Measurements from ENCODE around the gene UNC119. TPM values are rescaled to one million over a fixed set of nuclear protein-coding genes. Genes with fewer than 3 reads are reported as not detected.

Gene UNC119
- total RNA-seq (10 to 100 TPM; 33.1 to 58.9 TPM), polyA plus RNA-seq (ENCODE audit: insufficient read length in 2 of 2) (10 to 100 TPM; 79.0 to 85.8 TPM)
- long read RNA-seq, donor 1, transcript UNC119-201 (4 exons, 1,653 nt): minor isoform, 6 of 33 reads
- long read RNA-seq, donor 1, transcript UNC119-202 (5 exons, 1,424 nt): major isoform, 25 of 33 reads
- long read RNA-seq, donor 1, partial matches to known transcripts: 0 of 33 reads
- long read RNA-seq, donor 1, other reads (novel, unspliced or antisense): 0 of 33 reads
- long read RNA-seq, donor 2, transcript UNC119-202 (5 exons, 1,424 nt): major isoform, 11 of 16 reads
- long read RNA-seq, donor 2, partial matches to known transcripts: 0 of 16 reads
- long read RNA-seq, donor 2, other reads (novel, unspliced or antisense): 0 of 16 reads
- long read RNA-seq, donor 3, full-length matches to known transcripts: 15 of 15 reads
- long read RNA-seq, donor 3, partial matches to known transcripts: 0 of 15 reads
- long read RNA-seq, donor 3, other reads (novel, unspliced or antisense): 0 of 15 reads
- long read RNA-seq, donor 4, transcript UNC119-201 (4 exons, 1,653 nt): minor isoform, 11 of 30 reads
- long read RNA-seq, donor 4, transcript UNC119-202 (5 exons, 1,424 nt): major isoform, 18 of 30 reads
- long read RNA-seq, donor 4, partial matches to known transcripts: 0 of 30 reads
- long read RNA-seq, donor 4, other reads (novel, unspliced or antisense): 0 of 30 reads

DNA sequence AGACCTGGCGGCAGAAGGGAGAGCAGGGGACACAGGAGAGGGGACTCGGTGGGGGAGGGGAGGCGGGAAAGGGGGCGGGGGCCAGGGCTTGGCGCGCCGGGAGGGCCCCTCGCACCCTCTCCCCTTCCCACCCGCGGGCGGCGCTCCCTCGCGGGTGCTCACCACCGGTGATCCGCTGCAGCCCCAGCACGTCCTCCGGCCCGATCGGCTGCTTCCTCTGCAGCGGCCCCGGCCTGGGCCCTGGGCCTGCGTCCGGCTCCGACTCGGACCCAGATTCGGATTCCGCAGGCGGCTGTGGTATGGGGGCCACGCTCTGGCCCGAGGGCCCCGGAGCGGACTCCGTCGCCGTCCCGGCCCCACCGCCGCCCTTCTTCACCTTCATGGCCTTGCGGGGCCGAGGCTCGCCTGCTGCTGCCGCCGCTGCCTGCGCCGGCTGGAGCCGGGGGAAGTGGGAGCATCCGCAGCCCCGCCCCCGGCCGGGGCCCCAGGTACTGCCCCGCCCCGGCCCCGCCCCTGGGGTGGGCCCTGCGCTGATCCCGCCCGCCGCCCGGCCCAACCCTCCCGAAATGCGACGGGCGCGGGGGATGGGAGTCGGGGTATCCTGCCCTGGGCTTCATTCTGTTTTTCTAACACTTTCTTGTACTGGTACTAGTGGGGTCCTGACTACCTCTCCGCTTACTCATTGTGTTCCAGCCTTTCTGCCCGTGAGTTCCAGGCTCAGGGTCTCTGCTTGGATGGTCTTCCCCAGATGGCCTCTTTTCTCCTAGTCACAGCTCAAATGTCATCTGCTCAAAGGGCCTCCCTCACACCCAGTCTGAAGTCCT is at the start of gene UNC119:
UNC119 (minus strand) TSS at position 449 of the 824 bp plus-strand sequence; CDS start at position 382, 67 bp downstream.
- peak in 3 of 6 donors; percentile 77 to 93 (median 92) for DNase-seq (ENCODE audit: low read depth in 4 of 6, low spot score in 6 of 6)
- WGBS (ENCODE audit: insufficient coverage): under 1% methylated on average over 55 of the region's 67 CpGs
- peaks cover 37% of the 10 kb centered on the region for H3K4me1 ChIP-seq (ENCODE audit: control insufficient read depth, insufficient read depth, low read length)
- H3K4me3 ChIP-seq (ENCODE audit: low read depth, low read length): peak within 1 kb of the TSS; percentile 55
- H3K27me3 ChIP-seq (ENCODE audit: control insufficient read depth, insufficient read depth, low read length): no peaks in the 10 kb centered on the region
- H3K36me3 ChIP-seq (ENCODE audit: control insufficient read depth, insufficient read depth, low read length): peaks cover 52% of the 10 kb centered on the region
- H3K27ac ChIP-seq (ENCODE audit: low read depth, low read length): peak within 1 kb of the TSS; percentile 15
- H3K9me3 ChIP-seq (ENCODE audit: control insufficient read depth, insufficient read depth, low read length): no peaks in the 10 kb centered on the region

DNA sequence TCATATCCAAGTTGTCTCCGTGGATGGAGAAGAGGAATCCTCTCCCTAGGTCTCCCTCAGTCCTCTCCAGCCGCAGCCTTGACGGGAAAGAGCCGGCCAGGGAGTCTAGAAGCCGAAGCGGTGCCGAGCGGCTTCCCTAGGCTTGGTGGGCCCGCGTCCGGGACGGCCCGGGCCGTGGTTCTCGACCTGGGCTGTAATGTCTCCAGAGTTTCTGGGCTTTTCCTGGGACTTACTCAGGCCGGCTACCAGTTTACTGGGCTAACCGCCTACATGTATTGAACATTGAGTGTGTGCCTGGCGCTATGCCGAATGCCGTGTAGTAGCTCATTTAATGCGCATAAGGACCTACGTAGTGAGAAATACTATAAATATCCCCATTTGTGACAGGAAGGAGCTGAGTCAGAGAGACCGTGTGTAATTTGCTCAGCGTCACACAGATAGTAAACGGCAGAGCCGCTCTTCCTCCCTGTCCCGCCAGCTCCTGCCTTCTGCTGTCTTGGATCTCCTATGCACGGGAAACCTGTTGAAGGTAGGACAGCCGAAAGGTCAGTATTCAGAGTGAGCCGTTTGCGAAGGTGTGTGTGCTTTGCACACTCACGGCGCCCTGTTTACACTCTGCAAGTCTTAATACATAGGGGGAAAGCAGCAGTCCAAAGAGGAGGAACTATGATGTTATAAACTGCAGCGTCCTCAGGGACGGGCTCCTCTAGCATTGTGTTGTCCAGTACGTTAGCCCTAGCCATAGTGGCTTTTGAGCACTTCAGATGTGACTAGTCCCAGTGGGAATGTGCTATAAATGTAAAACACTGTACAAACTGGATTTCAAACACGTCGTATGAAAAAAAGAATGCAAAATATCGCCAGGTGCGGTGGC is 47.1 kb upstream of the UNC119 start:
- Histone ChIP-seq H3K27me3 (ENCODE audit: control insufficient read depth, insufficient read depth, low read length) (no peaks in the 10 kb centered on the region), H3K36me3 (ENCODE audit: control insufficient read depth, insufficient read depth, low read length) (no peaks in the 10 kb centered on the region), H3K4me1 (ENCODE audit: control insufficient read depth, insufficient read depth, low read length) (peaks cover 17% of the 10 kb centered on the region), H3K9me3 (ENCODE audit: control insufficient read depth, insufficient read depth, low read length) (no peaks in the 10 kb centered on the region), H3K27ac (ENCODE audit: low read depth, low read length) (peak overlapping the region; percentile 95), H3K4me3 (ENCODE audit: low read depth, low read length) (peak overlapping the region; percentile 84)
- DNase-seq (ENCODE audit: low read depth in 4 of 6, low spot score in 6 of 6): peak; percentile 19 to 86 (median 48)
- WGBS (ENCODE audit: insufficient coverage): 21% methylated on average over 35 of the region's 40 CpGs

DNA sequence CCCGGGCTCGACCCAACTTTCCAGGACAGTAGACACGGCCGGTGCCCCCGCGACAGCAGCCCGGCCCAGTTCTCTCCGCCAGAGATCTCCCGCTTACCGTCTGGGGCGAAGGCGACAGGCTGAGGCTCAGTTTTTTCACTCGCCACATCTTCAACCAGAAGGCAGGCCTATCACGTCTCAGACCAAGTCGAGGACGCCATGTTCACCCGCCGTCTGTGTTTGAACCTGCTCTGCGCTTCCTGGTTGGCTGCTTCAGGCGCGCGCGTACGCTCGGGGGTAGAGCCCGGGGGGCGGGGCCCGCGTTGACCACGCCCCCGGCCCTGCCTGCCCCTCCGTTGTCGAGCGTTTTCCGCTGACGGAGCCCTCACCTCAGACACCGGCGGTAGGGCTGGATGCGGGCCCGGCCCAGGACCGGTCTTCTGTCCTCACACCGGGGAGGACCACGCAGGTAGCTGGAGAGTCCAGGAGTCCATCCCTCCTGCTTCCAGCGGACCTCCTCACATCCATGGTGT is 46.4 kb upstream of the UNC119 start, which contains the start of gene SPAG5:
SPAG5 (minus strand) TSS at position 227 of the 512 bp plus-strand sequence; CDS start at position 148, 79 bp downstream.
- WGBS (ENCODE audit: insufficient coverage): 0% methylated on average over 44 of the region's 44 CpGs
- Histone ChIP-seq H3K27ac (ENCODE audit: low read depth, low read length) (peak within 1 kb of the TSS; percentile 95), H3K9me3 (ENCODE audit: control insufficient read depth, insufficient read depth, low read length) (no peaks in the 10 kb centered on the region), H3K4me3 (ENCODE audit: low read depth, low read length) (peak within 1 kb of the TSS; percentile 84), H3K27me3 (ENCODE audit: control insufficient read depth, insufficient read depth, low read length) (no peaks in the 10 kb centered on the region), H3K36me3 (ENCODE audit: control insufficient read depth, insufficient read depth, low read length) (no peaks in the 10 kb centered on the region), H3K4me1 (ENCODE audit: control insufficient read depth, insufficient read depth, low read length) (peaks cover 17% of the 10 kb centered on the region)
- peak; percentile 70 to 97 (median 86) for DNase-seq (ENCODE audit: low read depth in 4 of 6, low spot score in 6 of 6)

DNA sequence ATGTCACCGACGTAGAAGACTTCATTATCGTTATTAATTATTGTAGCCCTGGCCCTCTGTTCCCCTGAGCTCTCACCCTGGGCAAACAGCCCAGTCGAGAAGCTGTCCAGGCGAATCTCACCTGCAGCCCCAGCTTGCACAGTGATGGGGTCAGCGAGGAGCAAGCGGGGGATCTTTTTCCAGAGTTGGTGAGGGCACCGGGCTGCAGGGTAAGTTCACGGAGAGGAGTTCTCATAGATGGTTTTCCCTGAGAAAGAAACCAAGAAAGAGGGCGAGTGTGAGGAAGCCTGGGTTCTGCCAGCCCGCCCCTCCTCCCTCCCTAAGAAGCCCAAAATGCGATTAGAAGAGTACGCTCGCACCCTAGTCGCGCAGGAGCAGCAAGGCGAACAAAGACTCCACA is 46.0 kb upstream of the UNC119 start:
- WGBS (ENCODE audit: insufficient coverage): under 1% methylated on average over 14 of the region's 17 CpGs
- H3K4me3 ChIP-seq (ENCODE audit: low read depth, low read length): peak overlapping the region; percentile 84

DNA sequence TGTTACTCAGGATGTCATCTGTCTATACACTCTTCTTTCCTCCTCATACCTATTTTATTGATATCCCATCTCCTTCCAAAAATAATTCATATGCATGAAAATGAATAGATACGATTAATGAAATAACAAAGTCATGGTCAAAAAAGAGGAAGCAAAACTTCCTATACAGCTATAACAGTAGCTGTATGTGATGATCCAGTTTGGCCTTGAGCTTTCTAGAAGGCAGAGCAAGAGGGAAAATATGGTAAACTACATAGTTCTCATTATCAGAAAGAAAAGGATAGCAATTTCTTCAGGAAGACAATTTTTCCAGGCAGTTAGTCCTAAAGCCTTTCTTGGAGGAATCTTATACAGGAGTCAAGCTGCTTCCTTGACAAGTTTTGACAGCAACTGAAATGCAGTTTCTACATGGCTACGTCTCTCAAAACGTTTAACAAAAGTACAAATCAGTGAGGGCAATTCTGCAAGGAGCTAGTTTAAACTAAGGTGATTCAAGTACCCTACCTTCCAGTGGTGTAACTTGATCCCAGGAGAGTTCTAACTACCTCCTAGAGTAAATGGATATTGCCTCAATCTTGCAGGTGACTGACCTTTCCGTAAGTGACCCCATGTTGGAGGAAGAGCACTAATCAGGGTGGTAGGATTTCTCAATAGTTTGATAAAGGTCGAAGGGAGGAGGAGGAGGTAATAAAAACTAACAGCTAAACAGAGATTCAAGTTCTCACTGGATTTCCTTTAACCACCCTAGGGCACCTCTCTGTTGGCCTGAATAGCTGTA is 45.4 kb upstream of the UNC119 start:
- H3K27ac ChIP-seq (ENCODE audit: low read depth, low read length): no peak overlapping the region
- DNase-seq (ENCODE audit: low read depth in 4 of 6, low spot score in 6 of 6): no peak
- H3K27me3 ChIP-seq (ENCODE audit: control insufficient read depth, insufficient read depth, low read length): no peaks in the 10 kb centered on the region
- H3K4me3 ChIP-seq (ENCODE audit: low read depth, low read length): peak overlapping the region; percentile 84
- H3K36me3 ChIP-seq (ENCODE audit: control insufficient read depth, insufficient read depth, low read length): no peaks in the 10 kb centered on the region
- WGBS (ENCODE audit: insufficient coverage): 44% methylated on average over 2 of the region's 5 CpGs
- H3K9me3 ChIP-seq (ENCODE audit: control insufficient read depth, insufficient read depth, low read length): no peaks in the 10 kb centered on the region
- peaks cover 17% of the 10 kb centered on the region for H3K4me1 ChIP-seq (ENCODE audit: control insufficient read depth, insufficient read depth, low read length)

More for the DNA sequence above, 46.0 kb upstream of the UNC119 start:
- DNase-seq (ENCODE audit: low read depth in 4 of 6, low spot score in 6 of 6): no peak
- peak overlapping the region; percentile 67 for H3K27ac ChIP-seq (ENCODE audit: low read depth, low read length)
- H3K4me1 ChIP-seq (ENCODE audit: control insufficient read depth, insufficient read depth, low read length): peaks cover 17% of the 10 kb centered on the region
- no peaks in the 10 kb centered on the region for H3K9me3 ChIP-seq (ENCODE audit: control insufficient read depth, insufficient read depth, low read length)
- H3K27me3 ChIP-seq (ENCODE audit: control insufficient read depth, insufficient read depth, low read length): no peaks in the 10 kb centered on the region
- no peaks in the 10 kb centered on the region for H3K36me3 ChIP-seq (ENCODE audit: control insufficient read depth, insufficient read depth, low read length)

DNA sequence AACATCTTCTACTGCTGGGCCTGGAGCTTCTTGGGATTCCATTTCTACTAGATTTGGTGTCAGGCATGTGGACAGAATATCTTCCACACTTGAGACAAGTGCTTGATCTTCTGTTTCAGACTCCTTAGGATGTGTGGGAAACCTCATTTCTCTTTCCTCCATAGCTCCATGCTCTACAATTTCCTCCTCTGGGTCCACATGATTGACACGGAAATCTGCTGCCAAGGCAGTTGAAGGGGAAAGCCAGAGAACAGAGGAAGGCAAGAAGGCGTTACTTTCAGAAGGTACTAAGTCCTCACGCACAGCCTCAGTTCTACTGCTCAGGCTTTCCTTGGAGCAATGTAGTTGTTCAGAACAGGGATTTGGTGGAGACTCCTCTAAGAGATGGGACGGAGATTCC is 39.8 kb upstream of the UNC119 start:
- DNase-seq (ENCODE audit: low read depth in 4 of 6, low spot score in 6 of 6): no peak
- H3K4me3 ChIP-seq (ENCODE audit: low read depth, low read length): no peak overlapping the region
- no peaks in the 10 kb centered on the region for H3K27me3 ChIP-seq (ENCODE audit: control insufficient read depth, insufficient read depth, low read length)
- WGBS (ENCODE audit: insufficient coverage): 100% methylated on average over 4 of the region's 4 CpGs
- peaks cover 22% of the 10 kb centered on the region for H3K36me3 ChIP-seq (ENCODE audit: control insufficient read depth, insufficient read depth, low read length)
- no peaks in the 10 kb centered on the region for H3K4me1 ChIP-seq (ENCODE audit: control insufficient read depth, insufficient read depth, low read length)
- H3K9me3 ChIP-seq (ENCODE audit: control insufficient read depth, insufficient read depth, low read length): no peaks in the 10 kb centered on the region
- H3K27ac ChIP-seq (ENCODE audit: low read depth, low read length): no peak overlapping the region

DNA sequence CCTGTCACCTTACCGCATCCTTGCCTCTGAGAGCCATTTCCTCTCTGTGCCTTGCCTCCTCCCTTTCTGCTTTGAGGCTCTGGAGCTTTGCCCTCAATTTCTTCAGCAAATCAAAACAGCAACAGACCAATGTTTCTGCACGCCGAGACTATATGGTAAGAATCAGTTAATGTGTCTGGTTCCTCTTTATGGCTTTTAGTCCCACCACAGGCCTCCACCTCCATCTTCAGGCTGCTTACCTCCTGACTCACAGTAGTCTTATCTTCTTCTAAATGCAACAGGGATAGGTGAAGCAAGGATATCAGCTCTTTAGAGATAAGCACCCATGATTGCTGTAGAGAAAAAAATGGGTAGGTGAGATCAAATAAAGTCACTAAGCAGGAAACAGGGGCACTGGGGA is 33.4 kb upstream of the UNC119 start:
- H3K36me3 ChIP-seq (ENCODE audit: control insufficient read depth, insufficient read depth, low read length): peaks cover 45% of the 10 kb centered on the region

DNA sequence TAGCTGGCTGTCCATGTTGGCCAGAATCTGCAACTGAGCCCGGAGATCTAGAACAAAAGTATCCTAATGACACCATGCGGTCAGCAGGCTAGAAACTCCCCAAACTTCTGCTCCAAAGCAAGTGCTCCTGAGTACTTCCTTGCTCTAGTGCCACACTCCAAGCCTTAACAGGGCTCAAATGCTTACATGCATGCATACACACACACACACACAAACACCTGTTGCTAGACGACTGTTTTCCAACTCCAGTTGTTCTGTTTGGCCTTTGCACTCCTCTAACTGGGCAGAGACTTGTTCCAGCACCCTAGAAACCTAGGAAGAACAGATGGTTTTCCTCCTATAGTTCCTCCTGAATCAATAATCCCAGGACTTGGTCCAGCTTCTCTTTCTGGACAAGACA is 32.0 kb upstream of the UNC119 start:
- 97% methylated on average over 3 of the region's 3 CpGs for WGBS (ENCODE audit: insufficient coverage)
- H3K27ac ChIP-seq (ENCODE audit: low read depth, low read length): no peak overlapping the region
- no peaks in the 10 kb centered on the region for H3K27me3 ChIP-seq (ENCODE audit: control insufficient read depth, insufficient read depth, low read length)
- no peaks in the 10 kb centered on the region for H3K9me3 ChIP-seq (ENCODE audit: control insufficient read depth, insufficient read depth, low read length)
- peaks cover 44% of the 10 kb centered on the region for H3K36me3 ChIP-seq (ENCODE audit: control insufficient read depth, insufficient read depth, low read length)
- no peak for DNase-seq (ENCODE audit: low read depth in 4 of 6, low spot score in 6 of 6)
- H3K4me3 ChIP-seq (ENCODE audit: low read depth, low read length): no peak overlapping the region
- H3K4me1 ChIP-seq (ENCODE audit: control insufficient read depth, insufficient read depth, low read length): no peaks in the 10 kb centered on the region

More for the DNA sequence above, 33.4 kb upstream of the UNC119 start:
- WGBS (ENCODE audit: insufficient coverage): 86% methylated on average over 1 of the region's 3 CpGs
- Histone ChIP-seq H3K4me3 (ENCODE audit: low read depth, low read length) (no peak overlapping the region), H3K9me3 (ENCODE audit: control insufficient read depth, insufficient read depth, low read length) (no peaks in the 10 kb centered on the region), H3K27ac (ENCODE audit: low read depth, low read length) (no peak overlapping the region), H3K27me3 (ENCODE audit: control insufficient read depth, insufficient read depth, low read length) (no peaks in the 10 kb centered on the region), H3K4me1 (ENCODE audit: control insufficient read depth, insufficient read depth, low read length) (no peaks in the 10 kb centered on the region)
- DNase-seq (ENCODE audit: low read depth in 4 of 6, low spot score in 6 of 6): no peak
